Islet precursor cell (in vitro differentiated cells): ENCODE measurements around the gene ARHGAP6.

ENCODE experiments used
- DNase-seq: peaks from one replicate; pipeline ENCODE4 v3.0.0-alpha.2; 2018

Gene ARHGAP6

GRCh38 chrX:11575332-11575731 lies 90.4 kb downstream of the ARHGAP6 start:
- DNase-seq: no peak

DNA sequence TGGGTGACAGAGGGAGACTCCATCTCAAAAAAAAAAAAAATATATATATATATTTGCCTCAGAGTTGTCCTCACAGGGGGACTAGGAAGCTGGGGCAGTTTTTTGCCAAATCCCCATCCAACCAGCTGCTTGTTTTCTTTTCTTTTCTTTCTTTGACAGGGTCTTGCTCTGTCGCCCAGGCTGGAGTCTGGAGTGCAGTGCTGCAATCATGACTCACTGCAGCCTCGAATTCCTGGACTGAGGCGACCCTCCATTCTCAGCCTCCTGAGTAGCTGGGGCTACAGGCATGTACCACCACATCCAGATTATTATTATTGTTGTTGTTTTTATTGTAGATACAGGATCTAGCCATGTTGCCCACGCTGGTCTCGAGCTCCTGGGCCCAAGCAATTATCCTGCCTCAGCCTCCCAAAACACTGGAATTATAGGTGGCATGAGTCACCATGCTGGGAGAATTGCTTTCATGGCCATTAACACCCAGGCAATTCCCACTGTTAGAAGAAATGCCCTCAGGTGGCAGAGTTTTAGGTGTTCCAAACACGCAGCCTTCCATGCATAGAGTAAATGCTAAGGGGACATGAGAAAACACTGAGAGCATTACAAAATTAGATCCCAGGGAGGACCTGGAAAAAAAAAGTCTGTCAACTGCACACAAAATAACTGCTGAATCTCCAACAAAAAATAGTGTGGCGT lies 98.0 kb downstream of the ARHGAP6 start:
- peak; percentile 50 for DNase-seq

DNA sequence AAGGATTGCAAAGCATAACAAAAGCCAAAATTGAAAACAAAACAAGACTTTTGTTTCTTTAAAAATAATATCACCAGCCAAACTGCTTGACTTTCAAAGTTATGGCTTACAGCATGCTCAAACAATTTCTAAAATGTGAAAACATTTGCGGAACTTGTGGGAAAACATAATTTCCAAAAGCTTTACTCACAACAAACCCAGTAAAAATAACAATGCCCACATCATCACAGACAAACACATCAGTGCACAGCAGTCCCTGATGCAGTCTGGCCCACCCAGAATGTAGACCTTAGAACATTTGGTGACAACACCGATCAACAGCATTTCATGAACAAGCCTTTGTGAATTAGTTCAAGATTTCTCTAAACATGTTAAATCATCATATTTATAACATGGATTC lies 98.9 kb downstream of the ARHGAP6 start:
- no peak for DNase-seq

- DNase-seq: no peak
These were observed 99.5 kb downstream of the ARHGAP6 start for GRCh38 chrX:11566173-11566572.

GRCh38 chrX:11564546-11564945 lies 101.2 kb downstream of the ARHGAP6 start:
- DNase-seq: no peak

DNA sequence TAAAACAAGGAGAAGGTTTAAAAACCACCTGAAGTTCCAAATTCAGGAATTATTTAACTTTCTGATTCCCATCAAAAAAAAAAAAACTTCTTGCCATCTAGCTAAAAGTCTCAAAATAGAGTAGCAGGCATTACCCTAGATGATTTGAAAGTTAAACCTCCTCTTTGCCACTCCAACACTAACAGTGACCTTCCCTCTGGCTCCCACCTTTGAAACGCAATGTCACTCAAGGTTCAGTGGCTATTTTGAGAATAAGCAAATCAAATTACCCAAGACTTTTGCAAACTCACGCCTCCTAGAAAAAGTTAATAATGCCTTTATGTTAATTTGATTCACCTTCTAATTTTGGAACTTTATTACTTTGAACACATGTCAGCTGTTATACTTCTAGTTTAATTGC lies 103.2 kb downstream of the ARHGAP6 start:
- DNase-seq: no peak

- DNase-seq: no peak
These were observed 106.7 kb downstream of the ARHGAP6 start for GRCh38 chrX:11558972-11559371.

- no peak for DNase-seq
These were observed 108.6 kb downstream of the ARHGAP6 start for GRCh38 chrX:11557120-11557519.

DNA sequence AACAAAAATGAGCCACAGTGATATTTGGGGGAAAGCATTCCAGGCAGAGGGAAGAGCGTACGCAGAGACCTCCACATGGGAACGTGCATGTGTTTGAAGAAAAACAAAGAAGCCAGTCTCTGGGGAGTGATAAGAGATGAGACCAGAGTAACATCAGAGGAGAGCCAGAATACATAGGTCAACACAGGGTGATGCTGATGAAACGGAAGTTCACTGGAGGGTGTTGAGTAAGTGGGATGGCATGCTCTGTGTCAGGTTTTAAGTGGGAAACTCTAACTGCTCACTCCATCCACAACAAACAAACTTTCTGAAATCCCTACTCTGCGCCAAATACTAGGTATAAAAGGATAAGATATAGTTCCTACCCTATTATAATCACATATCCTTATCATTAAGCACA lies 110.0 kb downstream of the ARHGAP6 start:
- no peak for DNase-seq

GRCh38 chrX:11553594-11553993 lies 112.1 kb downstream of the ARHGAP6 start:
- DNase-seq: no peak

DNA sequence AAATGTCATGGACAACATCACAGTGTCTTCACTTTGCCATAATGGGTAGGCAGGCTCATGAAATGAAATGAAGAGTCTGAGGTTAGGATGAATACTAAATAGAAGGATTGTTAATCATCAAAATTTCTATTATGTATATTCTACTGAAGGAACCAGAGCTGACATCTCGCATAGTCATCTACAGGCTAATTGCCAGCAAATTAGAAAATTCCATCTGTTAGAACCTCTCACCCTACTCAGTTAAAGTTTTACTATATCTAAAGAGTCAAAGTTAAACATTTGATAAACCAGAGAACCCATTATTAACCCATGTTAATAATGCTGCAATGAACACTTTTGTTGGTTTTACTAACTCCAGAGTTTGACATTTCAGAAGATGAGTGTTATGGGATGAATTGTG lies 114.6 kb downstream of the ARHGAP6 start:
- no peak for DNase-seq

DNA sequence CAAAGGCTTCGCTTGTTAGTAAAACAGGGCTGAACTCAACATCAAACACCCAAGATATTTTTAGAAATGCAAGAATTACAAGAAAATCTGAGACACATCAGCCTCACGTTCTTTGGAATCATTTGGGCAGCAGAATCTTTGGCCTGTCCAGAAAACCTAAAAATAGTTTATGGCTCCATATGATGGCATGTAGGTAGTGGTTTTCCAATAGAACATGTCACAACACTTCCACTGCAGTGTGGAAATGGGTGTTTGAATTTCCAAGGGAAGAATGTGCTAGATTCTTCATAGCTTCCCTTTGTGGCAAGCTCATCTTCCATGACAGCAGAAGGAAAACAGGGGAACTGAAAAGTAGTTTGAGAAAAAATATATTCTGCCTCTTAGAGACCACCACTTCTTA lies 118.8 kb downstream of the ARHGAP6 start:
- no peak for DNase-seq

DNA sequence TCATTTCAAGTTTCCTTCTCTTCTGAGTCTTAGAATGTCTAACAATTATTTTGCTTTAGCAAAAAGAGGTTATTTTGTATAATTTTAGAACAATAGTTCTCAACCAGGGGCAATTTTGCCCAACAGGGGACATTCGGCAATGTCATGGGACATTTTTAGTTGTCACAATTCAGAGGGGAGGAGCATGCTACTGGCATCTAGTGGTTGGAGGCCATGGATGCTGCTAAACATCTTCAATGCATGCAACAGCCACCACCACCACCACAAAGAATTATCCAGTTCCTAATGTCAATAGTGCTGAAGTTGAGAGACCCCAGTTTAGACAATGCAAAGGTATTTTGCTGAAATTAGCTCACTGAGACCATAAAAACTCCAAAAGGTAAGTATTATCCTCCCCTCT lies 122.5 kb downstream of the ARHGAP6 start:
- no peak for DNase-seq

DNA sequence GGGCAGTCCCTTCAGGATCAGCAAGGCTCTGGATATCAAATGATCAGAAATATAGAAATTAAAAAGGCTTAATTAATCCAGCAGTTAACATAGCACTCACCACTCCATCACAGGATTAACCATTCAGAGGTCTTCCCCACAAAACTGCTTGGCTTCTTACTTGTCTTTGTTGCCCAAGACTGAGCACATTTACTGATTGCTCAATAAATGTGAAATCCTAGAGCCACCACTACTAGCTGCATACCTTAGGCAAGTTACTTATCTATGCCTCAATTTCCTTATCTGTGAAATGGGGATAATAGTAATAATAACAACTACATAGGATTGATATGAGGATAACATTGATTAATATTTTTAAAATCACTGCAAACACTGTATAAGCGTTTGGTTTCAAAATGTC lies 124.2 kb downstream of the ARHGAP6 start:
- no peak for DNase-seq

DNA sequence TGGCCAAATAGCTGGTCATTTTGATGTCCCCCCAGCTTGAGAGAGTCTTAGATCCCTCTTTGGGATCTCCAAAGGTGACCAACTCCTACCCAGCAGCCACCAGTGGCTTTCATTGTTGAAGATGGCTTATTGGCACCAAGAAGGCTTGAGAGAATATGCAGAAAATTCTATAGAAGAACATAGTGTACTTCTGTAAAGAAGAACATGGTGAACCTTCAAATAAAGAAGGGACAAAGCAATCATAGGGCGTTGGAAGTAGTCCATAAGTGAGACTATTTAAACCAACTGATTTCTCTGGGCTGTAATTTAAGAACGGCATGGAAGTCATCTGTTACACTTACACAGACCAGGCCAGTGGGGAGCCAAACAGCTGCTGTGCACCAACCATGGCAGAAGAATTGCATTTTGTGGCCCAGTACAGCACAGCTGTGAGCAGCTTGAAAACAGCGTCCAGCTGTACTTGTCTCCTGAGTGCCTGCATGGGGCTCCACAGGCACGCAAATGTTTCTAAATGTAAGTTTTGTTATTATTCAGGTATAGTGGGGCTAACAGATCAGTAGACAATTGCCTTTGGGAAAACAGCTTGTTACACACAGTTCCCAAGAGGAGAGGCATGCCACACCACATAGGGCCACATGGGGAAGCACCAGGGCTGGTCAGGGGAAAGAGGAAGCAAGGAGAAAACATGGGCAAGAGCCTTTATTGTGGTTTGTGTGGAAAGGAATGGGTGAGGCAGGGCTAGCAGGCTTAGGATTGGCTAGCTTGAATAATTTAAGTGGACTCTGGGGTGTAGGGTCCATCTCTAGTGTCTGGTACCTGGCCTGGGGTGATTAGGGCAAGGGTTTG lies 125.0 kb downstream of the ARHGAP6 start:
- DNase-seq: no peak

GRCh38 chrX:11537141-11537540 lies 128.6 kb downstream of the ARHGAP6 start:
- no peak for DNase-seq

DNA sequence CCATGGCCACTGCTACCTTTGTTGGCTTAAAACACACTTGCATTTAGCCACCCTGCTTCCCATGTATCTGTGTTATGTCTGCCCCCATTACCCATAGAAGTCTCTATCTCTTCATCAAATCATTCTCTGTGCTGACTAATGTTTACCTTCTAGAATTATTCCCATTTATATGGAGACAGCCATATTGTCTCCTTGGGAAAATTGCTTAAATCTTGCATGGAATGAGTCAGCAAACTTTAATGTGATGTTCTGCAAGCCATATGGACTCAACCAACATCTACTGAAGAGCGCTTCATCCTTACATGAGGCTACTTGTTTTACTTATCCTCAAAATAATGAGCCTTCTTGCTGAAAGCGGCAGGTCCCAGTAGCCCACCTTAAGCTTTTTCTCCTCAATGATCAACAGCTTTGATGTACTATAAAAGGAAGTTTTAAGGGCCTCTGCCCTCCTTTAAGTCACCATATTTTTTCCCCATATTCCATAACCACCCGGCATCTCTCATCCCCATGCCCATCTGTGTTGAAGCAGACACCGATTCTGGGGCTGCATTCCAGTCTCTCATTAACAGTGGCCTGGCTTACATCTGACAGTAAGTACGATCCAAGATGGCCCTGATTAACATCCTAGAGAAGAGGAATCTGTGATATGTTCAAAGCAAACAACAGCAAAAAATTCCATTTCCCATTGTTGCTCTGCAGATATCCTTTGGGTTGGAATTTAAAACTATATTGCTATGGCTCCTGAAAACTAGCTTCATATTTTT lies 130.4 kb downstream of the ARHGAP6 start:
- no peak for DNase-seq

DNA sequence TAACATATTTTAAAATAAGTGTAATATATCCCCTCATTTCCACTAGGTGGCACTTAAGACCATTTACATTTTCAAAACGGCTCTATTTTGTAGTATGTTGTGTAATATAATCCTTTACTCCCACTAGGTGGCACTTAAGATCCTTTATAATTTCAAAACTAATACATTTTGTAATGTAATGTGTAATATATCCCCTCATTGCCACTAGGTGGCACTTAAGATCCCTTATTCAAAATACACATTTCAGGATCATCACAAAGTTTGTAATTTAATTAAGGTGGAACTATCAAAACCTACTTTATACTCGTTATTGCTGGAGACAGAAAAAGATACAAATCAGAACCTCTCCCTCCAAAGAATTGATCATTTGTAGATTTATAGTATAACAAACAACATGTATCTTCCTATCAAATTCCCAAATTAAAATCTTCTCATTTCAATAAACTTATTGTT lies 132.5 kb downstream of the ARHGAP6 start:
- DNase-seq: no peak

- peak; percentile 55 for DNase-seq
These were observed 133.2 kb downstream of the ARHGAP6 start for GRCh38 chrX:11532291-11533078.

GRCh38 chrX:11531226-11531625 lies 134.5 kb downstream of the ARHGAP6 start:
- DNase-seq: no peak

DNA sequence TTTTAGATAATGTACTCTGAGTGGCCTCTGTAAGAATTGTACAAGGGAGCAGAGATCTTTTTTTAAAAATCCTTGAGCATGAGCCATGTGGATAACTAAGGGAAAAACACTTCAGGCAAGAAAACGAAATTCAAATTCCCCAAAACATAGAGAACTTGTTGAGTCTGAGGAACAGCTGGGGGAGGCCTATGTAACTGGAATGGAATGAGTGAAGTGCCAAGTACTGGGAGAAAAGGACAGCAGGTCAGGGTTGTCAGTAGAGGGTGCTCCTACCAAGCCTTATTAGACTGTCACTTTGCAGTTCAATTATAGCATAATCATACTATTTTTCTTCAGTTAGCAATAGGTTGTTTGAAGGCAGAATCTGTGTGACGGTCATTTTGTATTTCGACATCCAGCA lies 135.1 kb downstream of the ARHGAP6 start:
- no peak for DNase-seq

- no peak for DNase-seq
These were observed 137.1 kb downstream of the ARHGAP6 start for GRCh38 chrX:11528623-11529022.

DNA sequence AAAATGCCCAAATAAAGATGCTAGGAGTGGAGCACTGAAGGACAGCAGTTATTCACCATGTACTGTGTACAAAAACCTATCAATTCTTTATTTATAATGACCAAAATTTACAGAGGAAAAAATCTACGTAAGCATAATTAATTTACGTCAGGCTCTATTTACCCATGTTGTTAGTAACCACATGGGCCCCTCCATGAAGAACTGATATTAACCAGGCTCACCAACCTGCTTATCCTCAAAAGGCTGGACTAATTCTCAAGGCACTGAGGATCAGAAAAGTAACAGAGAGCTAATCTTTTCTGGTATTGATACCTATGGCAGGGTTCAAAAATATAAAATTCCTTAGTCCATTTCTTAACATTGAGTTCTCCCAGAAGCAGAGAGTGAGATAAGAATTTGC lies 140.0 kb downstream of the ARHGAP6 start:
- no peak for DNase-seq
